HepG2 (cell line): ENCODE results near the gene PLEKHN1.

Experiments used
- FOXK2 ChIP-seq: fragments of 450-650 bp; IDR thresholded peaks from 2 replicates; pipeline ENCODE4 v1.6.1; 2016
- GTF2F1 ChIP-seq: fragments of 150-350 bp; IDR thresholded peaks from 2 replicates; pipeline ENCODE4 v1.6.1; 2014; ENCODE audit warnings: low read length
- KDM5A ChIP-seq: fragments of 200-600 bp; sonication (generic); IDR thresholded peaks from 2 replicates; pipeline ENCODE4 v1.7.0; 2018; ENCODE audit warnings: antibody characterized with exemption, mild to moderate bottlenecking, low read length, borderline replicate concordance
- MXI1 ChIP-seq: IDR thresholded peaks from 3 replicates; pipeline ENCODE4 v1.6.1; 2012; ENCODE audit warnings: low read depth, low read length, inconsistent platforms, borderline replicate concordance
- POLR2A ChIP-seq, 2 experiments: IDR thresholded peaks; 2 replicates each; pipeline ENCODE4 v1.6.1; 2011; ENCODE audit warnings: low read depth in 2 of 2, low read length in 2 of 2, mild to moderate bottlenecking in 1 of 2, moderate library complexity in 1 of 2; ENCODE audit not compliant: insufficient read depth in 1 of 2
- RBM39 ChIP-seq: fragments of 200-400 bp; formaldehyde crosslinking; IDR thresholded peaks from one replicate; pipeline ENCODE4 v1.6.1; 2018; ENCODE audit warnings: antibody characterized with exemption, mild to moderate bottlenecking, low read depth, low read length; ENCODE audit not compliant: poor library complexity, severe bottlenecking
- RFX5 ChIP-seq: IDR thresholded peaks from 2 replicates; pipeline ENCODE4 v1.6.1; 2011; ENCODE audit warnings: low read depth, low read length, improper control_type of control experiment
- SRSF9 ChIP-seq: fragments of 200-400 bp; formaldehyde crosslinking; IDR thresholded peaks from 2 replicates; pipeline ENCODE4 v1.6.1; 2018; ENCODE audit warnings: borderline replicate concordance, mild to moderate bottlenecking, low read depth, low read length; ENCODE audit not compliant: insufficient read depth, poor library complexity, severe bottlenecking
- THAP7 ChIP-seq: sonication (generic); formaldehyde crosslinking; IDR thresholded peaks from 2 replicates; pipeline ENCODE4 v1.8.1; 2023; ENCODE audit warnings: mild to moderate bottlenecking, missing genetic modification reagents
- ZNF513 ChIP-seq: sonication (generic); formaldehyde crosslinking; conservative IDR thresholded peaks from 2 replicates; pipeline ENCODE4 v1.5.0; 2020; ENCODE audit warnings: missing genetic modification reagents
- ZNF574 ChIP-seq: sonication (generic); formaldehyde crosslinking; IDR thresholded peaks from 2 replicates; pipeline ENCODE4 v1.4.0; 2020; ENCODE audit warnings: missing genetic modification reagents
- ZNF781 ChIP-seq: sonication (generic); formaldehyde crosslinking; IDR thresholded peaks from 2 replicates; pipeline ENCODE4 v1.5.1; 2020; ENCODE audit warnings: borderline replicate concordance, mild to moderate bottlenecking, missing genetic modification reagents; ENCODE audit errors: not compliant biosample characterization
- TF ChIP-seq, protein P1 (sequence below): sonication (generic); formaldehyde crosslinking; IDR thresholded peaks from 2 replicates; pipeline ENCODE4 v1.5.0; 2020; ENCODE audit warnings: mild to moderate bottlenecking, missing genetic modification reagents, moderate library complexity
- TF ChIP-seq, protein P2 (sequence below): IDR thresholded peaks from 2 replicates; pipeline ENCODE4 v1.6.1; 2016; ENCODE audit warnings: control low read depth

DNA sequence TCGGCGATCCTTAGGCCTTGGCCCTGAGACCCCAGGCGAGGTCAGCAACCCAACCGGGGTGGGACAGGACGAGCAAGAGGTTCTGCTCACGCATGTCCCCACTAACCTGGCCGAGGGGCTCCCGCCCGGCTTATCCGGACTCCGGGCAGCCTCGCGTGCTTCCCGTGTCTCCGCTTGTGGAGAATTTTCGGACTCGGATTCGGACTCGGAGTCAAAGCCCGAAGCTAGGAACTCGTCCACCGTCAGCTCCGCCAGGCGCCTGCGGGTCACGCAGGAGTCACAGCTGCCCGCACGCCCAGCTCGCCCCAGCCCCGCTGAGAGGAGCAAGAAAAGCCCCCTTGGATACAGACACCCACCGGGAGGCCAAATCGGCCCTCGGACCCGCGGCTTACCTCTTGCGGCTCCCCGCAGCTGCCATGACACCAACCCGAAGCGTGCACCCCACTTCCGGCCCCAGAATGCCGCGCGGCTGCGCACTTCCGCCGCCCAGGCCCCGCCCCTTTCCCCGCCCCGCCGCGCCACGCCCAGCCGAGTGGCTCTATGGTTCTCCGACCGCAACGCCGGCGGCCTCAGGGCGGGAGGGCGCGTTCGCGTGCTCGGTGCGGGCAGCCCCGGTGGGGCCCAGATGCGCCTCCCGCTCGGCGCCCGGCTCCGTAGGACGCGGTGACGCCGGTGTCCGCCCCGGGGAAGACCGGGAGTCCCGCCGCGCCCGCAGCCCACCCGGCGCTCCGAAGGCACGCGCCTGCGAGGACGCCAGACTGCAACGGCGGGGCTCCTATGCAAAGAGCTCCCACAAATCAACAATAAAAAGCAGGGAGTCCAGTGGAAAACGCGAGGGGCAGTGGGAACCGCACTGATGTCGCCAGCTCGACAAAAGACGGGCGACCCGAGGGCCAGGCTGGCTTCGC, 7.2 kb upstream of the PLEKHN1 start, which contains the start of gene NOC2L:
- TF ChIP-seq ZNF574 (CRISPR knock-in tag), result peak; percentile 89
- TF ChIP-seq ZNF513 (CRISPR knock-in tag), result no peak
- TF ChIP-seq RFX5, result no peak
- no peak for TF ChIP-seq ZNF781
- TF ChIP-seq, protein P1, sequence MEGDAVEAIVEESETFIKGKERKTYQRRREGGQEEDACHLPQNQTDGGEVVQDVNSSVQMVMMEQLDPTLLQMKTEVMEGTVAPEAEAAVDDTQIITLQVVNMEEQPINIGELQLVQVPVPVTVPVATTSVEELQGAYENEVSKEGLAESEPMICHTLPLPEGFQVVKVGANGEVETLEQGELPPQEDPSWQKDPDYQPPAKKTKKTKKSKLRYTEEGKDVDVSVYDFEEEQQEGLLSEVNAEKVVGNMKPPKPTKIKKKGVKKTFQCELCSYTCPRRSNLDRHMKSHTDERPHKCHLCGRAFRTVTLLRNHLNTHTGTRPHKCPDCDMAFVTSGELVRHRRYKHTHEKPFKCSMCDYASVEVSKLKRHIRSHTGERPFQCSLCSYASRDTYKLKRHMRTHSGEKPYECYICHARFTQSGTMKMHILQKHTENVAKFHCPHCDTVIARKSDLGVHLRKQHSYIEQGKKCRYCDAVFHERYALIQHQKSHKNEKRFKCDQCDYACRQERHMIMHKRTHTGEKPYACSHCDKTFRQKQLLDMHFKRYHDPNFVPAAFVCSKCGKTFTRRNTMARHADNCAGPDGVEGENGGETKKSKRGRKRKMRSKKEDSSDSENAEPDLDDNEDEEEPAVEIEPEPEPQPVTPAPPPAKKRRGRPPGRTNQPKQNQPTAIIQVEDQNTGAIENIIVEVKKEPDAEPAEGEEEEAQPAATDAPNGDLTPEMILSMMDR (CRISPR knock-in tag), result peak; percentile 21; the same call in 1 of the 2 replicates
- peak; percentile 92; the same call in 1 of the 3 replicates for TF ChIP-seq MXI1
- TF ChIP-seq, protein P2, sequence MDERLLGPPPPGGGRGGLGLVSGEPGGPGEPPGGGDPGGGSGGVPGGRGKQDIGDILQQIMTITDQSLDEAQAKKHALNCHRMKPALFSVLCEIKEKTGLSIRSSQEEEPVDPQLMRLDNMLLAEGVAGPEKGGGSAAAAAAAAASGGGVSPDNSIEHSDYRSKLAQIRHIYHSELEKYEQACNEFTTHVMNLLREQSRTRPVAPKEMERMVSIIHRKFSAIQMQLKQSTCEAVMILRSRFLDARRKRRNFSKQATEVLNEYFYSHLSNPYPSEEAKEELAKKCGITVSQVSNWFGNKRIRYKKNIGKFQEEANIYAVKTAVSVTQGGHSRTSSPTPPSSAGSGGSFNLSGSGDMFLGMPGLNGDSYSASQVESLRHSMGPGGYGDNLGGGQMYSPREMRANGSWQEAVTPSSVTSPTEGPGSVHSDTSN (CRISPR knock-in tag), result no peak
- peak in 1 of 2 experiments; percentile 40; a peak in 1 of 4 replicates for TF ChIP-seq POLR2A (IDR thresholded peaks at IDR 0.05; ENCODE audit: insufficient read depth in 1 of 2, low read depth in 2 of 2, low read length in 2 of 2)
- no peak for TF ChIP-seq FOXK2
- TF ChIP-seq RBM39, result no peak
- no peak for TF ChIP-seq SRSF9
- no peak for TF ChIP-seq GTF2F1
- TF ChIP-seq KDM5A, result peak; percentile 95
- TF ChIP-seq THAP7 (CRISPR knock-in tag), result no peak
